GM18858 (cell line): ENCODE data around the gene SLC37A2.

Experiments
- ATAC-seq: cut with Tn5 transposase; IDR thresholded peaks from one replicate; pipeline ENCODE4 v1.9.1; 2021; ENCODE audit not compliant: unreplicated experiment

Gene SLC37A2

GRCh38 chr11:125105926-125106325 is 42.8 kb downstream of the SLC37A2 start:
- no peak for ATAC-seq

DNA sequence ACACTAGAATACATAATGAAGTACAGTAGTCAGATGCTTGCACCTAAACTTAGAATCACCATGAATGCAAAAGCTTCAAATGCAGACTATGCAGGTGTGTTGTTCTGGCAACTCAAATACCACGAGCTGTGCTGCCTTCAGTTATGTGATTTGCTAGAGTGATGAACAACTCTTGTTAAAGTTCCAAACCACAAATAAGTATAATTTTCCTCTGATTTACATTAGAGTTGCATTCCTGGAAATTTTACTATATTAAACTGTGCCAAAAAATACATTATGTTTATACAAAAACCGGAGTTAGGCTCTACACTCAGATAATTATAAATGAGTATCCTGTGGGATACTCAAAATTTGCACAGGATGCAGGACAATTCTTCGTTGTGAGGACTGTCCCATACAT is 45.4 kb downstream of the SLC37A2 start:
- ATAC-seq = no peak

GRCh38 chr11:125110506-125110905 is 47.4 kb downstream of the SLC37A2 start:
- ATAC-seq = no peak

DNA sequence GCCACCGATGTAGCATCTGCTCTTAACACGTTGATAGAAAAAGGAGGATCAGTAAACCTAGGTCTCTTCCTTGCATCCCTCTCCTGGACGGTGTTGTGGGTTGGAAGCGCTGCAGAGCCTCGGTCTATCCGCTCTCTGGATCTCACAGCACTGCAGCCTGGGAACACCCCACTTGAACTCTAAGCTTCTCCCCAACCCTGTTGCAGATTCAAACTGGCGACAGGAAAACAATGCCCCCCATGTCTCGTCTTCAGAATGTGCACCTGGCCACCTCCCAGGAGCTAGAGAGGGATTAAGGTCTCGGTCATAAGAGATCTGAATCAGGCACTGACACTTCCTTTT is 47.9 kb downstream of the SLC37A2 start:
- no peak for ATAC-seq

- ATAC-seq = peak; percentile 95
Observed at GRCh38 chr11:125111343-125112207, 48.5 kb downstream of the SLC37A2 start, which contains the start of gene TMEM218. Gene TMEM218, minus strand, starts transcription at chr11:125111626. Its CDS starts 9,385 bp downstream, at chr11:125102241.

DNA sequence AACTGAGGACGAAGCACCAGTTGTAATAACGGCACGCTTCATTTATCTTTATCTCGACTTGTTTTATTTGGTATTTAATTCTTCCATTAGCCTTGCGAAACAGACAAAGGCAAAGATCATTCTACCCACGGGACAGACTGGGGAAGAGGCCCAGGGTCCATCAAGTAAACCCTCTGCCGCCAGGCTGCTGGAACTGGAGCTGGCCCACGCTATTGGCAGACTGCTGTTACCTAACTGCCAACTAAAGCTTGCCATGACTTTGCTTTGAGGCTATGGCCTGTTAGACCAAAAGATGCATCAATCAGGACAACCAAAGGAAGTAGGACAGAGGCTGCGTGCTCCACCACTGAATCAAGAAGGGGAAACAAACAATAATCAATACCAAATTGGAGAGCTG is 49.1 kb downstream of the SLC37A2 start:
- no peak for ATAC-seq

DNA sequence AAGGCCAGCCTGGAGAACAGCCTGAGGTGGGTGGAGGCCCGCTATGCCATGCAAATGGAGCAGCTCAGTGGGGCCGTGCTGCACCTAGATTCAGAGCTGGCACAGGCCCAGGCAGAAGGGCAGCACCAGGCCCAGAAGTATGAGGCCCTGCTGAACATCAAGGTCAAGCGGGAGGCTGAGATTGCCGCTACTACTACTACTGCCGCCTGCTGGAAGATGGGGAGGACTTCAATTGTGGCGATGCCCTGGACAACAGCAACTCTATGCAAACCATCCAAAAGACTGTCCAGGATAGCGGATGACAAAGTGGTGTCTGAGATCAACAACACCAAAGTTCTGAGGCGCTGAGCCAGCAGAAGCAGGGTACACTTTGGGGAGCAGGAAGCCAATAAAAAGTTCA is 51.4 kb downstream of the SLC37A2 start:
- no peak for ATAC-seq

DNA sequence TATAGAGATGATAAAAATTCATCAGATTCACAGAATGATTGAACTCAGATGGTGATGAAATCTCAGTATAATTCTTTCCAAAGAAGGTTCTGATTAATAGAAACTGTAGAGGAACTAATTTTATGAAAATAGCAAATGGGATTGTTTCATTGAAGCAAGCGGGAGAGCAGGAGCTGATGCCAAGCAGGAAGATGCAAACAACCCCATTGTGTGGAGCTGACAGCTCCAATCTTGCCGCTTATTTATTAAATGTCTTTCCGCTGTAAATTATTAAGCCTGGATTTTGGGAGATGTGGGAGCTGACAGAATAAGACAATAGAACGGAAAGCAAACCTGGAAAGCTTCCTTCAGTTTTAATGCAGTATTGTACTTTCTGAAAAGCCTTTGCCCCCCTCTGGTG is 54.3 kb downstream of the SLC37A2 start:
- ATAC-seq = no peak

DNA sequence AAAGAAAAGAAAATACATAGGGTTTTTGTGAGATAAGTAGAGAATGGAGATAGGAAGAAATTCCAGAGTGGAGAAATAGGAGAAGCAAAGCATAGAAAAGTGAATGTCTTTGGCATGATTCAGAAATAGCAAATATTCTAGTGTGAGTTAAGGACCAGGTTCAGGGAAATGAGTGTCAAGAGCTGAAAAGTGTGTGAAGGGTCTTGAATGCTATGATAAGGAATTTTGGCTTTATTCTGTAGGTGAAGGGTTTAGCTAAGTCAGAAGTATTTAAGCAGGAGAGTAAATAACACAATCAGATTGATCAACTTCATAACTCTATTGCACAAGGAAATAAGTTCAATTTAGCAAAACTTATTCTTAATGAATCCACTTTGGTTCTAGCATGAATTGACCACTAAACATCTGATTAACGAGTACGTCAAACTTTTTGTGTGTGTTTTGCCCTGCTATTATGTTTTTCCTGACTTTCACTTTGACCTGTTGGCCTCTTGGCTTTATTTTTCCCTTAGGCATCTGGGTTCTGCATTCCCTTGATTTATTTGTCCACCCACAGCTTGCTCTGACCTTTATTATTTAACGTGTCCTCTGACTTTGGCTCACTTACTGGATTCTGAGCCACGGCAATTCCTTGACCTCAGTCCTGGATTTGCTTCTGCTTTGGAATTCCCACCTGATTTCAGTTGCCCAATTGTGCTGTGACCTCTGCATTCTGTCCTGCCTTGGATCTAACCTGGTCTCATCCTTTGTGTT is 60.3 kb downstream of the SLC37A2 start:
- no peak for ATAC-seq

GRCh38 chr11:125123947-125124617 is 61.0 kb downstream of the SLC37A2 start:
- peak; percentile 60 for ATAC-seq

- ATAC-seq = no peak
Observed at GRCh38 chr11:125124618-125124992, 61.5 kb downstream of the SLC37A2 start.

GRCh38 chr11:125128450-125128849 is 65.3 kb downstream of the SLC37A2 start:
- no peak for ATAC-seq

DNA sequence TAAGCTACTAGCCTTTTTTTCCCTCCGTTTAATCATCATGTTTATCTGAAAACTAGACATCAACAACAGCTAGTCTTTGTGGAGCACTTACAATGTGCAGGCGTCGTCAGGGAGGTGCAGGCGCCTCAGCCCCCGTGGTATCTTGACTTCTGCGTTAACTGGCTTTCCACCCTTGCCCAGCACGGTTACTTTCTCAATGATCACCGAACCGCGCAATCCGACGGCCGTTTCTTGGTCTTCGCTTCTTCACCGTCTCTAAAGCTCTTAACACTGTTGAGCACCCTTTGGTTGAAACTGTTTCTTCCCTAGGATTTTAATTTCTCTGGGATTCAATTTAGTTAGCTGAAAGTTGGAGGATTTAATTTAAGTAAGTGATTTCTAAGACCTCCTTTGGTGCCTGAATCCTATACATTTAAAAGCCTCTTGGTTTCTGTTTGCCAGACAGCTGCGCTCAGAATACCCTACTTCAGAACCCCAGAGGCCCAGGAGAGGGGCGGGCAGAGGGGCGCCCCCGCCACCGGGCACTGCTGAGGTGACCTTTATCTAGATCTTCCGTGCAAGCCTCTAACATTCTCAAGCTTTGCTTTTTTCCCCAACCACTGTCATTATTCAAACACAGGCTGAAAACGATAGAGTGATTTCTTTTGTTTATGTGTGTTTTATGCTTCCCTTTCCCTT is 66.3 kb downstream of the SLC37A2 start:
- ATAC-seq = no peak

DNA sequence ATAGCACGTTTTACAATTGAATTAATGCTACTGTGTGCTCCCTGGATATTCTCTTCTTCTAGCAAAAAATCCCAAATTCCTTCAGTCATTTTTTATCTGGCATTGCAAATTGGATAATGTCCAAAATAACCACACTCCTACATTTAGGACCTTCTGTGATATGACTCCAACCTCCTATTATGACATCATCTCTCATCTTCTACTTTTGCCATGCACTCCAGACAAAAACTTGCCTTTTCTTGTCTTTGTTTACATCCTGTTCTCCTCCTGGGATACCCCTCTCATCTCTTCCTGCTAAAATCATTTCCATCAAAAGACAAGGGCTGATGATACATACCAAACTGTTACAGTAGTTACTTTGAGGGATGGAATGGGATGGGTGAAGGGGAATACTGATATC is 69.0 kb downstream of the SLC37A2 start:
- no peak for ATAC-seq

GRCh38 chr11:125132596-125132995 is 69.5 kb downstream of the SLC37A2 start:
- no peak for ATAC-seq

DNA sequence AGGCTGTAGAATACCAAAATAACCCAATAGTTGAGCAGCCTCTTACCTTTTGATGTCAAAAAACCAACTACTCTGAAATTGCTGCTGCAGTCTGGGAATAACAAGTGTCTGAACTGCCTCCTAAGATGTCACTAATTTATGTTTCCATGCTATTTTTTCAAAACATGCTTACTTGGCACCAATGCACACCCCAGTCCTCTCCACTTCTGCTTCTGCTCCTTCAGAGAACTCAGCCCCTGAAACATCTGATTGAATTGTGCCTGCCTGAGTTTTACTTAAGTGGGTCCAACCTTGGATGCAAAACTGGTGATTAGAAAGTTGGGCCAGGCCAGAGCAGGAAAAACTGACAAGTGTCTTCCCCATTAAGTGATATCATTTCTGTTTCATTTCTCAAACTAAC is 72.9 kb downstream of the SLC37A2 start:
- no peak for ATAC-seq

DNA sequence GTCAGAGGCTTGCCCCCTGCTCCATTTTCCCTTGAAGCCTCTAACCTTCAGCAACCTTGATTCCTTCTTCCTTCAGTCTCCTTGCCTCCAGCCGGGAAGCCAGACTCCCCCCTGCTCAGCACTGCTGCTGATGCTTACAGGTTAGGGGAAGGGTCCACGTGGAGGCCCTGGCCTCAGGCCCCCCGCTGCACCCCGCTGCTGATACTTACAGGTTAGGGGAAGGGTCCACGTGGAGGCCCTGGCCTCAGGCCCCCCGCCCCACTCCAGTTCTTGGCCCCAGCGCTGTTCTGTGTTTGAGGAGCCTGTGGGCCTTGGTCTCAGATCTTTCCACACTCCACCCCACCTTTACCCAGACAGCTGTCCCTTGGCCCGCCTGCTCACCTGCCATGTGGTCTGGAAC is 75.9 kb downstream of the SLC37A2 start:
- ATAC-seq = no peak

GRCh38 chr11:125139778-125140177 is 76.7 kb downstream of the SLC37A2 start:
- ATAC-seq = no peak
